HL-60 (cell line): Measurements from ENCODE around the gene DESI1.

Experiments
- DNase-seq, 2 experiments: peaks; one replicate each; pipeline ENCODE4 v3.0.0-alpha.2; 2010 to 2020; ENCODE audit warnings: low read depth in 1 of 2, low spot score in 1 of 2
- H3K27ac ChIP-seq: fragments of 250-450 bp; sonication (Bioruptor Pico); replicated peaks from 2 replicates; pipeline ENCODE4 v1.5.1; 2020; ENCODE audit warnings: mild to moderate bottlenecking, moderate library complexity
- H3K27me3 ChIP-seq: fragments of 250-450 bp; sonication (Bioruptor Pico); 2 replicates; pipeline ENCODE4 v1.5.1; 2021; ENCODE audit warnings: mild to moderate bottlenecking, moderate library complexity; ENCODE audit not compliant: insufficient read depth, poor library complexity, severe bottlenecking
- H3K4me3 ChIP-seq: replicated peaks from 2 replicates; pipeline ENCODE4 v1.5.1; 2011; ENCODE audit warnings: mild to moderate bottlenecking, control low read depth, low read length; ENCODE audit not compliant: insufficient read depth
- CTCF ChIP-seq: IDR thresholded peaks from one replicate; pipeline ENCODE4 v1.5.1; 2011; ENCODE audit warnings: low read length, control low read depth, inconsistent platforms; ENCODE audit not compliant: insufficient read depth
- GABPA ChIP-seq: IDR thresholded peaks from 2 replicates; pipeline ENCODE4 v1.6.1; 2012; ENCODE audit warnings: low read depth
- POLR2AphosphoS5 ChIP-seq: IDR thresholded peaks from 2 replicates; pipeline ENCODE4 v1.6.1; 2012; ENCODE audit warnings: low read depth
- REST ChIP-seq: IDR thresholded peaks from 2 replicates; pipeline ENCODE4 v1.6.1; 2012; ENCODE audit warnings: low read depth; ENCODE audit not compliant: insufficient replicate concordance
- SPI1 ChIP-seq: IDR thresholded peaks from 2 replicates; pipeline ENCODE4 v1.6.1; 2012; ENCODE audit warnings: low read depth, mild to moderate bottlenecking, borderline replicate concordance

The DESI1 gene

DNA sequence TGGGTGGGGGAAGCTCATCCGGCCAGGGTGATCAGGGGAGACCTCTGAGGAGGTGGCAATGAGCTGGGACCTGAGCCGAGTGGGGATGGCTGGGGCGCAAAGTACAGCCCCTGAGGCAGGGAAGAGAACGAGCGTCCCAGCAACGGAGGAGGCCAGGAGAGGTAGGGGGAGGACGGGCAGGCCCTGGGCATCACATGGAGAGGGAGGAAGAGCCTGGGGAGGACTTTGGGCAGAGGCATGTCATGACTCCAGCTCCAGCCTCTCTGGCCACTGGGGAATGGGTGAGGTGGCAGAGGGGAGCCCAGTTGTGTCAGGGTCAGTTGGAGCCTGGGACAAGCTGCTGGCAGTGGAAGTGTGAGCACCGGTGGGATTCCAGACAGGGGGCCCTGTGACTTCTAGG is 42.7 kb downstream of the DESI1 start:
- no peak overlapping the region for H3K27ac ChIP-seq
- DNase-seq, result no peak
- no peaks in the 10 kb centered on the region for H3K27me3 ChIP-seq
- H3K4me3 ChIP-seq, result no peak overlapping the region
- no peak for TF ChIP-seq POLR2AphosphoS5

- TF ChIP-seq CTCF (peak; percentile 83), POLR2AphosphoS5 (no peak)
- Histone ChIP-seq H3K27ac (no peak overlapping the region), H3K27me3 (no peaks in the 10 kb centered on the region), H3K4me3 (no peak overlapping the region)
- peak; percentile 34 to 56 for DNase-seq
These were observed 44.0 kb downstream of the DESI1 start for GRCh38 chr22:41576877-41577276.

DNA sequence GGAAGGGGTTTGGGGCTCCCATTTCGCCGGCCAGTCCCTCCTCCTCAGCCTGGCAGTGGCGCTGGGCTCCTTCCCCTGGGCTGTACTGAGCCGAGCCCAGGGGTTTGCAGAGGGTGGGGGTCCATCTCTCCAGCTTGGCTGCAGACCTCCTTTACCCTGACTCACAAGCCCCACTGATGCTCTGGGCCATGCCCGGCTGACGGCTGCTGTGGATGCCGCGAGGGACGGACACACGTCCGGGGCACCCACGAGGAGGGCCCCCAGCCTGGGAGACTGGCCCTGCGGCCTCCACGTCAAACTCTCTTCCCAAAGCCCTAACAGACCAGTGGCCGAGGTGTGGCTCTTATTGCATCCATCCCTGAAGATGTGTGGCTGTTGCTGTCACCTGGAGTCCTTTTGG is 45.3 kb downstream of the DESI1 start:
- H3K4me3 ChIP-seq, result no peak overlapping the region
- H3K27ac ChIP-seq, result no peak overlapping the region
- TF ChIP-seq POLR2AphosphoS5 (no peak), GABPA (no peak), CTCF (no peak), REST (no peak)
- DNase-seq, result no peak
- H3K27me3 ChIP-seq, result no peaks in the 10 kb centered on the region

GRCh38 chr22:41574847-41575381 is 45.9 kb downstream of the DESI1 start:
- TF ChIP-seq SPI1, result no peak
- no peak for TF ChIP-seq REST
- TF ChIP-seq POLR2AphosphoS5, result no peak
- no peak for TF ChIP-seq CTCF
- TF ChIP-seq GABPA, result no peak
- Histone ChIP-seq H3K27ac (no peak overlapping the region), H3K27me3 (no peaks in the 10 kb centered on the region), H3K4me3 (no peak overlapping the region)
- DNase-seq, result no peak
